Panc1 (cell line): ENCODE results near the gene IGF1. TPM values are rescaled to one million over a fixed set of nuclear protein-coding genes. Genes with fewer than 3 reads are reported as not detected.

ENCODE experiments used
- ATAC-seq: fragments of 200-7000 bp; cut with Tn5 transposase; 2 replicates; pipeline ENCODE4 v1.9.1; 2020; ENCODE audit warnings: mild to moderate bottlenecking, moderate library complexity
- BruUV-seq: library from RNA; stranded (reverse); fragments of 400-500 nt; replicated peaks from 2 replicates; lab custom pipeline; 2021; lab: Mats Ljungman, UMichigan
- CTCF ChIA-PET: fragments of 300-600 bp; sonication (Branson Sonifier 250); formaldehyde crosslinking; loops from one replicate; lab custom pipeline; 2022; ENCODE audit warnings: antibody characterized with exemption; lab: Charles Lee
- POLR2A ChIA-PET: fragments of 300-600 bp; sonication (Branson Sonifier 250); formaldehyde crosslinking; loops from one replicate; lab custom pipeline; 2022; ENCODE audit warnings: antibody characterized with exemption; lab: Charles Lee
- DNase-seq: peaks from one replicate; pipeline ENCODE4 v3.0.0-alpha.2; 2010; ENCODE audit warnings: low read depth, low spot score
- H3K27ac ChIP-seq: 2 replicates; pipeline ENCODE4 v1.5.1; 2011; ENCODE audit warnings: mild to moderate bottlenecking, low read length, inconsistent platforms
- H3K27me3 ChIP-seq: fragments of 200-500 bp; sonication (Bioruptor generic); 2 replicates; pipeline ENCODE4 v1.6.0; 2014; ENCODE audit warnings: low read length, inconsistent platforms; ENCODE audit not compliant: control insufficient read depth, insufficient read depth
- H3K36me3 ChIP-seq: fragments of 200-500 bp; sonication (Bioruptor generic); 2 replicates; pipeline ENCODE4 v1.5.1; 2014; ENCODE audit warnings: inconsistent platforms, mild to moderate bottlenecking, low read length, moderate library complexity; ENCODE audit not compliant: control insufficient read depth, insufficient read depth
- H3K4me1 ChIP-seq: 2 replicates; pipeline ENCODE4 v1.5.1; 2011; ENCODE audit warnings: inconsistent platforms, mild to moderate bottlenecking, low read length, moderate library complexity; ENCODE audit not compliant: control insufficient read depth, insufficient read depth
- H3K4me3 ChIP-seq, 2 experiments: 2 replicates each; pipeline ENCODE4 v1.5.1; 2011 to 2012; ENCODE audit warnings: low read depth in 2 of 2, low read length in 2 of 2, mild to moderate bottlenecking in 2 of 2, inconsistent platforms in 1 of 2, moderate library complexity in 1 of 2
- H3K9me3 ChIP-seq: fragments of 200-500 bp; sonication (Bioruptor generic); 2 replicates; pipeline ENCODE4 v1.5.1; 2014; ENCODE audit warnings: low read depth, mild to moderate bottlenecking, inconsistent platforms, low read length, moderate library complexity; ENCODE audit not compliant: control insufficient read depth, insufficient read depth
- CTCF ChIP-seq: fragments of 450-650 bp; IDR thresholded peaks from 2 replicates; pipeline ENCODE4 v1.5.1; 2017; ENCODE audit warnings: mild to moderate bottlenecking
- POLR2AphosphoS5 ChIP-seq: IDR thresholded peaks from 2 replicates; pipeline ENCODE4 v1.6.1; 2012; ENCODE audit warnings: mild to moderate bottlenecking, low read depth, low read length, moderate library complexity
- REST ChIP-seq, 2 experiments: IDR thresholded peaks; 2 replicates each; pipeline ENCODE4 v1.6.1; 2011 to 2012; ENCODE audit warnings: low read depth in 2 of 2, control low read depth in 1 of 2, low read length in 1 of 2, mild to moderate bottlenecking in 1 of 2, moderate library complexity in 1 of 2; ENCODE audit not compliant: insufficient read depth in 1 of 2
- SIN3A ChIP-seq: IDR thresholded peaks from 2 replicates; pipeline ENCODE4 v1.6.1; 2012; ENCODE audit warnings: low read depth, mild to moderate bottlenecking, low read length, moderate library complexity, borderline replicate concordance; ENCODE audit not compliant: insufficient read depth
- TCF7L2 ChIP-seq: IDR thresholded peaks from 2 replicates; pipeline ENCODE4 v1.6.1; 2011; ENCODE audit warnings: mild to moderate bottlenecking, low read depth, low read length, inconsistent platforms
- in situ Hi-C: cut with HindIII; loops from 2 replicates; pipeline ENCODE4 v1.10.0; 2016; ENCODE audit warnings: low sequenced_read_pairs, low pct_unique_long_range_greater_than_20kb
- intact Hi-C: fragments of 100-400 bp; cut with micrococcal nuclease; formaldehyde crosslinking; loops from one replicate; pipeline ENCODE4 v1.10.0; 2022; ENCODE audit not compliant: unreplicated experiment
- total RNA-seq: library from RNA; stranded (reverse); gene quantifications from one replicate; pipeline ENCODE4 v1.2.1, GENCODE V29; 2021; ENCODE audit not compliant: unreplicated experiment

The IGF1 gene
- total RNA-seq, 1 experiment from 2014 or later: not detected

GRCh38 chr12:102468261-102468915 lies 12.0 kb downstream of the IGF1 start:
- no TSS peak for BruUV-seq
- in situ Hi-C loops (no loop called here), intact Hi-C loops (no loop called here)
- POLR2A ChIA-PET: no interaction called here
- Histone ChIP-seq H3K4me3 (no peak overlapping the region), H3K27me3 (no peaks in the 10 kb centered on the region), H3K9me3 (no peaks in the 10 kb centered on the region), H3K27ac (no peak overlapping the region), H3K36me3 (no peaks in the 10 kb centered on the region), H3K4me1 (no peaks in the 10 kb centered on the region)
- no peak for ATAC-seq
- TF ChIP-seq POLR2AphosphoS5 (no peak), CTCF (no peak), SIN3A (no peak), REST (IDR thresholded peaks at IDR 0.05; ENCODE audit: insufficient read depth in 1 of 2, low read depth in 2 of 2, low read length in 1 of 2) (no peak), TCF7L2 (no peak)
- DNase-seq: no peak
- CTCF ChIA-PET: no interaction called here

GRCh38 chr12:102465762-102466560 lies 14.4 kb downstream of the IGF1 start:
- no peak for TF ChIP-seq TCF7L2
- no peak for TF ChIP-seq SIN3A
- no peak for TF ChIP-seq REST (IDR thresholded peaks at IDR 0.05; ENCODE audit: insufficient read depth in 1 of 2, low read depth in 2 of 2, low read length in 1 of 2)
- TF ChIP-seq CTCF: no peak
- no peak for TF ChIP-seq POLR2AphosphoS5
- ATAC-seq: no peak
- no peak for DNase-seq
- intact Hi-C loops: no loop called here
- H3K27ac ChIP-seq: no peak overlapping the region
- no peaks in the 10 kb centered on the region for H3K27me3 ChIP-seq
- no peaks in the 10 kb centered on the region for H3K4me1 ChIP-seq
- POLR2A ChIA-PET: no interaction called here
- no peaks in the 10 kb centered on the region for H3K36me3 ChIP-seq
- no peaks in the 10 kb centered on the region for H3K9me3 ChIP-seq
- in situ Hi-C loops: no loop called here
- H3K4me3 ChIP-seq: no peak overlapping the region
- BruUV-seq: no TSS peak
- CTCF ChIA-PET: no interaction called here
